Measurements from ENCODE around the gene LSMEM2. TPM values are rescaled to one million over a fixed set of nuclear protein-coding genes. Genes with fewer than 3 reads are reported as not detected.

The LSMEM2 gene
- total and polyA plus RNA-seq, 2 of the 8 experiments (the other 6 are each of a cell fraction or from before 2014, with no cell fraction given): 0.58 to 0.68 TPM

- TF ChIP-seq CHD7 (IDR thresholded peaks at IDR 0.05; ENCODE audit: insufficient replicate concordance, low read length) (no peak), CHD2 (IDR thresholded peaks at IDR 0.05; ENCODE audit: low read length) (no peak), TCF12 (IDR thresholded peaks at IDR 0.05; ENCODE audit: low read depth, low read length) (no peak), TAF7 (optimal IDR thresholded peaks at IDR 0.05; ENCODE audit: borderline replicate concordance, low read depth, low read length) (no peak), JUND (IDR thresholded peaks at IDR 0.05; ENCODE audit: low read length) (peak; percentile 76)
Measured at GRCh38 chr3:50264383-50264963, 14.4 kb upstream of the LSMEM2 start (continued).
